Erythroblast (primary cell): ENCODE measurements around the gene SLC38A1.

Source experiments
- GATA1 ChIP-seq: IDR thresholded peaks from 2 replicates; pipeline ENCODE4 v1.6.1; 2011; ENCODE audit warnings: low read depth, mild to moderate bottlenecking, control low read depth, low read length, moderate library complexity
- POLR2A ChIP-seq: IDR thresholded peaks from 2 replicates; pipeline ENCODE4 v1.6.1; 2011; ENCODE audit warnings: mild to moderate bottlenecking, low read length

- TF ChIP-seq POLR2A (no peak), GATA1 (no peak)
These were observed 81.8 kb downstream of the SLC38A1 start for GRCh38 chr12:46187023-46187422.
